SK-N-MC (cell line): ENCODE results near the gene C2CD3.

Source experiments
- DNase-seq: peaks from one replicate; pipeline ENCODE4 v3.0.0-alpha.2; 2011; ENCODE audit warnings: low read depth, low spot score
- H3K27ac ChIP-seq: fragments of 200-600 bp; sonication (generic); 2 replicates; pipeline ENCODE4 v1.5.1; 2016; ENCODE audit warnings: mixed run types
- H3K36me3 ChIP-seq: fragments of 200-600 bp; sonication (generic); 2 replicates; pipeline ENCODE4 v1.6.1; 2017; ENCODE audit warnings: antibody characterized with exemption, low read length, mixed read lengths; ENCODE audit not compliant: insufficient read depth
- H3K4me3 ChIP-seq: fragments of 200-600 bp; sonication (generic); 2 replicates; pipeline ENCODE4 v1.5.1; 2016
- H3K9ac ChIP-seq: fragments of 200-600 bp; sonication (generic); 2 replicates; pipeline ENCODE4 v1.8.0; 2017; ENCODE audit warnings: mixed run types, mixed read lengths; ENCODE audit not compliant: insufficient read length
- H3K9me3 ChIP-seq: fragments of 200-600 bp; sonication (generic); 2 replicates; pipeline ENCODE4 v1.6.1; 2017; ENCODE audit warnings: low read depth, mild to moderate bottlenecking, antibody characterized with exemption, low read length, moderate library complexity, mixed read lengths
- EZH2 ChIP-seq: fragments of 200-600 bp; sonication (generic); IDR thresholded peaks from one replicate; pipeline ENCODE4 v1.6.1; 2017; ENCODE audit warnings: antibody characterized with exemption
- FOXP2 ChIP-seq: optimal IDR thresholded peaks from 2 replicates; pipeline ENCODE3; 2011; ENCODE audit warnings: mild to moderate bottlenecking, moderate library complexity; ENCODE audit not compliant: insufficient read depth; ENCODE audit errors: extremely low read length, control extremely low read depth
- POLR2AphosphoS5 ChIP-seq: IDR thresholded peaks from 2 replicates; pipeline ENCODE4 v1.6.1; 2012; ENCODE audit warnings: mild to moderate bottlenecking, low read depth, low read length, borderline replicate concordance

The C2CD3 gene

DNA sequence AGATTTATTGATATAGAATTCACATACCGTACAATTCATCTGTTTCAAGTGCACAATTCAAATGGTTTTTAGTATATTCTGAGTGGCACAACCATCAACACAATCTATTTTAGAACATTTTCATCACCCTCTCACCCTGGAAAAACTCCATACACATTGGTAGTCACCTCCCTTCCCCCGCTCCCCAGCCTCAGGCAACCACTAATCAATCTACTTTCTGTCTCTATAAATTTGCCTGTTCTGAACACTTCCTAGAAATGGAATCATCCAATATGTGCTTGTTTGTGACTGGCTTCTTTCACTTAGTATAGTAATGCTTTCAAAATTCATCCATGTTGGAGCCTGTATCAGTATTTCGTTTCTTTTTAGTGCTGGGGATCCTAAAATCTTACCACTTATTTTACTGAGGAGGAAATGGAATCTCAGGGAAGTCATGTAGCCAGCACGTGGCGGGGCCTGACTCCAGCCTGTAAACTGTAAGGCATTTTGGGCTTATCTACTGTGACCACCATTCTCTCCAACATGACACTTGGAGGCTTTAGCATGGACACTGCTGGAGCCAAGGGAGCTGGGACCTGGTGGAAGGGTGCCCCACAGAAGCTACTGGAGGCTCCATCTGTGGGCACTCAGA, 161.0 kb downstream of the C2CD3 start:
- Histone ChIP-seq H3K4me3 (no peak overlapping the region), H3K9me3 (no peaks in the 10 kb centered on the region), H3K36me3 (no peaks in the 10 kb centered on the region; the same call in 1 of the 2 replicates), H3K27ac (no peak overlapping the region), H3K9ac (no peak overlapping the region)
- no peak for TF ChIP-seq FOXP2
- no peak for TF ChIP-seq POLR2AphosphoS5
- no peak for TF ChIP-seq EZH2
- no peak for DNase-seq

DNA sequence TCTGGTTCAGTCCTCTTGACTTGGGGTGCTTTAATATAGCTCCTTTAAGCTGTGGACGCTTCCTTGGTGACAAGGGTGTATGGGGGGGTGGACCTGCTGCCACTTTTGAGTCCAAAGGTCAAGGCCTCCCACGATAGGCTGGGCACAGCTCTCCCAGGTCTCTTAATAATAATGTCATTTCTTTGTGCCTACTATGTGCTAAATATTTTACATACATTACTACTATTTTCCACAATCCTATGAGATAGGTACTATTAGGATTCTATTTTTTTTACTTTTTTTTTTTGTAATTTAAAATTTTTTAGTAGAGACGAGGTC, 161.6 kb downstream of the C2CD3 start:
- H3K36me3 ChIP-seq: no peaks in the 10 kb centered on the region; the same call in 1 of the 2 replicates
- H3K9me3 ChIP-seq: no peaks in the 10 kb centered on the region
- H3K27ac ChIP-seq: no peak overlapping the region
- TF ChIP-seq EZH2 (no peak), FOXP2 (no peak), POLR2AphosphoS5 (no peak)
- H3K9ac ChIP-seq: no peak overlapping the region
- no peak for DNase-seq
- no peak overlapping the region for H3K4me3 ChIP-seq

DNA sequence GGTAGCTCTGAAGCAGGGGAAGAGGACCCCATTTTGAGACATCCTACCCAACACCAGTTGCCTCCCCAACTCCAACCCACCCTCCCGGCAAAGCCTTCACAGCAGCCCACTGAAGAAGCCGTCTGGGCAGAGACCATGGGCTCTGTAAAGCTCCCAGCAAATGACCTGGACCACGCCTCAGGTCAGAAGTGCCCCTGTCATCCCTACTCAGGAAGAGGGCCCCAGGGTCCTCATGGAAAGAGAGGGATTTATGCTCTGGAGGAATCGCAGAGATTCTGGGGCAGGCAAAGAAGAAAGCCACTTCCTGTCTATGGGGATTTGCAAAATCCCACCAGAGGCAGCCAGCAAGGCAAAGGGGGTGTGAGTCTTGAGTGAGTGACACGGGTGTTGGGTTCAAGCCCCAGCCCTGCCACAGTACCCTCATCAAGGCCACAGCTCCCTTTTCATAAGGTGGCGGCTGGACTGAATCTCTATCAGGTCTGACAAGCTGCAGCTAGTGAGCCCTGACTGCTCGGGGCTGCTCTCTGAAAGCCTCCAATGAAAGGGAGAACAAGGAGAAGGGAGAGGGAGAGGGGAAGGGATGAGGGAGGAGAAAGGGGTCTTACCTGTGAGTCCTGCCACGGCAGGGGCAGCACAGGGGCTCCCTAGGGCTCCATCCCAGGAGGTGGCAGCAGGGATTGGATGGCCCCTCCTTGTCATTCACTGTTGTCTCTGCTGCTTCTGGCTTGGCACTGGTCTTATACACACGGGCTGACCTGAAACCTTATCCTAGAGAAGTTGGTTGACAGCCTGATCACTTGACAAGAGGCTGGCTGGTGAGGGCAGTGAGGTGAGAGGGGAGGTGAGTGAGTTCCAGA, 162.2 kb downstream of the C2CD3 start, which contains the start of gene UCP3:
TSS of gene UCP3 (minus strand) at position 713 of the 857 bp plus-strand sequence. CDS start 2,043 bp downstream, outside the sequence.
- TF ChIP-seq EZH2 (no peak), POLR2AphosphoS5 (no peak), FOXP2 (no peak)
- Histone ChIP-seq H3K9ac (no peak within 1 kb of the TSS), H3K9me3 (no peaks in the 10 kb centered on the region), H3K27ac (no peak within 1 kb of the TSS), H3K4me3 (no peak within 1 kb of the TSS), H3K36me3 (no peaks in the 10 kb centered on the region; the same call in 1 of the 2 replicates)
- DNase-seq: no peak

DNA sequence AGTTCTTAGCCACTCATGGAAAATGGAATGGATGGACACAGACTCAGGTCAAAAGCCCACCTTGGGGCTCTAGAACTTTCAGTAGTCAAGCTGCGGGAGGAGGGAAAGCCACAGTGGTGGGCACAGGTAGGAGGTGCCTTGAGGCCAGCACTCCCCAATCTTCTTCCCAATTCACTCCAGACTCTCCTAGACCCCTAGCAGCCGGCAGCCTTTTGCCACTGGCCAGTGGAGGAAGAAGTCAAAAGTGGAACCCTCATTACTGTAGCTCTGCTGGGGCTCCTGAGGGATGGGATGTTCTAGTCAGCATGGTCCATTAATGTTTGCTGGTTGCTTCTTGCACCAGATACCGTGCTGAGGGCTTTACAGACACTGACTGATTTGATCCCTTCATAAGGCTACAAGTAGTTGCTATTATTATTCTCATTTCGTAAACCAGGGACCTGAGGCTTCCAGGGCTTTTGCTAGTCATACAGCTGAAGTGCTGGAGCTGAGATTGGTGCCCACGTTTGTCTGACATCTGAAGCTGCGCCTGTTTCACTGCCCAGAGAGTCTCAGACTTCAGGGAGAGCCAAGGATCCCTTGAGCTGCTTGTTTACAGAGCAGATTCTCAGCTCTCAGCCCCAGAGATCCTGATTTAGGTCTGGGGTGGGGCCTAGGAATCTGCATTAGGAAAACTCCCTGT, 163.0 kb downstream of the C2CD3 start:
- TF ChIP-seq POLR2AphosphoS5 (no peak), FOXP2 (no peak), EZH2 (no peak)
- Histone ChIP-seq H3K9me3 (no peaks in the 10 kb centered on the region), H3K9ac (no peak overlapping the region), H3K36me3 (peaks cover 3% of the 10 kb centered on the region; the same call in 1 of the 2 replicates), H3K4me3 (no peak overlapping the region), H3K27ac (no peak overlapping the region)
- DNase-seq: no peak

DNA sequence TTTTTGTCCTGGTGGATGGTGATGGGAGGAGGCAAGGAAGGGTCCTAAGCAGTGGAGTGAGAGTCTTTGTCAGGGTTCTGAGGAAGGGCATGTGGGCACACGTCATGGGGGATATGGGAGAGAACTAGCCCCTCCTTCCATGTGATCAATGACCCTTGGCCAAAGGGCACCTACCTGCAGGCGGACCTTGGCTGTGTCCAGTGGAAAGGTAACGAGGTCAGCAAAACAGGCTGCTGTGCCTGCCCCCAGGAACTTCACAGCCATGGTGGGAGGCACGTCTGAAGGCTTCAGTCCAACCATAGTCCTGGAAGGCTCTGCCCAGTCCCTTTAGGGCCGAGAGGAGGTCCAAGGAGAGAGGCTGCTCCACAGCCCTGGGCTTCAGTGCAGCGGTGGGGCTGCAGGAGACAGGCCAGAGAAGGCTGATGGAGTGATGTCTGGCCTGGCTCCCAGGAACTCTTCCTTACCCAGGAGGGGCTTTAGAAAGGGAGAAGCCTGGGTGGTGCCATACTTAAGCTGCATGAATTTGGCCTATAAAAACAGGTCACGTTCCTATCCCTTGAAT, 164.0 kb downstream of the C2CD3 start:
- H3K9ac ChIP-seq: no peak overlapping the region
- no peak overlapping the region for H3K4me3 ChIP-seq
- no peak for DNase-seq
- H3K36me3 ChIP-seq: peaks cover 4% of the 10 kb centered on the region; the same call in 1 of the 2 replicates
- TF ChIP-seq POLR2AphosphoS5: no peak
- no peaks in the 10 kb centered on the region for H3K9me3 ChIP-seq
- no peak overlapping the region for H3K27ac ChIP-seq

DNA sequence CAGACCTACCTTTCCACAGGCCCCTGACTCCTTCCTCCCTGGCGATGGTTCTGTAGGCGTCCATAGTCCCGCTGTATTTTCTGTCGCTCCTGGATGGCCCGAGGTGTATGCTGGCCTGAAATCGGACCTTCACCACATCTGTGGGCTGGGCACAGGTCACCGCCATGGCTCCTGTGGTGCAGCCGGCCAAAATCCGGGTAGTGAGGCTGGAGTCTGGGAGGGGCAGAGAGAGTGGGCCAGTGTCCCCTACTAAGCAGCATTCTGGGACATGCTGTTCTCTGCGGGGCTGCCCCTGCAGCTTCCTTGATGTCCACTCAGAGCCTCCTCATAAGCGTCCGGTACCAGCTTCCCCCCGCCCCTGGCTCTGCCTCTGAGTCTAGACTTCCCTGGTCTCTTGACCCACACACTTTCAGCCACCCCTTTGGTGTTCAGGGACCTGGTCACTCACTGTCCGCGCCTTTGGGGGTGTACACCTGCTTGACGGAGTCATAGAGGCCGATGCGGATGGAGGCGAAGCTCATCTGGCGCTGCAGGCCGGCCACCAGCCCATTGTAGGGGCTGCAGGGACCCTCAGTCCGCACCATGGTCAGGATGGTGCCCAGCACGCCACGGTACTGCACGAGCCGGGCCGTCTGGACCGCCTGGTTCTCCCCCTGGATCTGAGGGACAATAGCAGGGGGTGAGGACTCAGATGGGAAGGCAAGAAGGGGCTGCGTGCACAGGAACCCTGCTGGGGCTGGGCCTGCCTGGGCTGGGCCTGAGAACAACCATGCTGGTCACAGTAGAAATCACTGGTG, 164.9 kb downstream of the C2CD3 start:
- Histone ChIP-seq H3K4me3 (no peak overlapping the region), H3K9me3 (no peaks in the 10 kb centered on the region), H3K9ac (no peak overlapping the region), H3K27ac (no peak overlapping the region), H3K36me3 (peaks cover 4% of the 10 kb centered on the region; the same call in 1 of the 2 replicates)
- no peak for TF ChIP-seq POLR2AphosphoS5
- no peak for TF ChIP-seq EZH2
- no peak for TF ChIP-seq FOXP2
- no peak for DNase-seq

DNA sequence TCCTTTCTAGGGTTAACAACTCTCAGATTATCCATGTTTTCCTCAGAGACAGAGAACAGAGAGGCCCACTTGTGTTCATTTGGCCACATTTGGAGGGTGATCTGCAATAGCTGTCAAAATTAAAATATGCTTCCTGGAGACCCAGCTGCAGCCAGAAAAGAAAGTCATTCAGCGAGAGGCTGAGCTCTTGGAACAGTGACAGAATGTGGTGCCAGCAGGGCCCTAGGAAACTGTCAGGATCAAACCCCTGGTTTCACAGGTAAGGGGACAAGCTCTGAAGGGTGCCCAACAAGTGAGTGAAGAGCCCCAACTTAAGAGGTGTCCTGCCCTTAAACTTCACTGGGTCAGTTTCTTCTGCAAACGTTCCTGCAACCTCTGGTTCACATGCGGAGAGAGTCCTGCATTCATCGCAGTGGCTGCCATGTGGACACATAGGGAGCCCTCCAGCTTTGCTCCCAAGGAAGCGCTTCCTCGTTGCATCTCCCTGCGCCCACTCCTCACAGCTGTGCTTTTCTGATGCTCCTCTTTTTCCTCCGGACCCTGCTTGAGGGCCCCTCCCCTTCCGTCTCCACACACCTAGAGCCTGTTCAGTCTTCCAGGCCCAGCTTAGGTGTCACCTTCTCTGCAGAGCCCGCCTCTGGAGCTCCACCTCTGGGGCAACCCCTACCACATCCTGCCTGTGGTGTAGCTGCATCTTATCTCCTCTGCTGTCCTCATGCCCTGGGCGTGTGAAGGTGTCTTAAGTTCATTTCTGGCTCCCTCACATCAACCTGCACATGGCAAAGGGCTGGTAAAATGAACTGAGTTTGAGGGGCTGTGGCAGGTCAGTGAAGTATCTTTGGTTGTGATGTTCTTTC, 165.8 kb downstream of the C2CD3 start:
- no peak overlapping the region for H3K27ac ChIP-seq
- no peak overlapping the region for H3K4me3 ChIP-seq
- TF ChIP-seq FOXP2 (no peak), POLR2AphosphoS5 (no peak), EZH2 (no peak)
- no peak for DNase-seq
- no peak overlapping the region for H3K9ac ChIP-seq
- no peaks in the 10 kb centered on the region for H3K9me3 ChIP-seq
- H3K36me3 ChIP-seq: peaks cover 4% of the 10 kb centered on the region; the same call in 1 of the 2 replicates
